Measurements from ENCODE around the gene HES1.
A peak's percentile ranks its signal among the peaks of the same experiment; 100 is the strongest.
"Not testable (repeated sequence)": the region's sequence is repeated elsewhere in the genome, so short reads cannot be mapped to it uniquely, and the experiment has no call there.

HES1 gene

DNA sequence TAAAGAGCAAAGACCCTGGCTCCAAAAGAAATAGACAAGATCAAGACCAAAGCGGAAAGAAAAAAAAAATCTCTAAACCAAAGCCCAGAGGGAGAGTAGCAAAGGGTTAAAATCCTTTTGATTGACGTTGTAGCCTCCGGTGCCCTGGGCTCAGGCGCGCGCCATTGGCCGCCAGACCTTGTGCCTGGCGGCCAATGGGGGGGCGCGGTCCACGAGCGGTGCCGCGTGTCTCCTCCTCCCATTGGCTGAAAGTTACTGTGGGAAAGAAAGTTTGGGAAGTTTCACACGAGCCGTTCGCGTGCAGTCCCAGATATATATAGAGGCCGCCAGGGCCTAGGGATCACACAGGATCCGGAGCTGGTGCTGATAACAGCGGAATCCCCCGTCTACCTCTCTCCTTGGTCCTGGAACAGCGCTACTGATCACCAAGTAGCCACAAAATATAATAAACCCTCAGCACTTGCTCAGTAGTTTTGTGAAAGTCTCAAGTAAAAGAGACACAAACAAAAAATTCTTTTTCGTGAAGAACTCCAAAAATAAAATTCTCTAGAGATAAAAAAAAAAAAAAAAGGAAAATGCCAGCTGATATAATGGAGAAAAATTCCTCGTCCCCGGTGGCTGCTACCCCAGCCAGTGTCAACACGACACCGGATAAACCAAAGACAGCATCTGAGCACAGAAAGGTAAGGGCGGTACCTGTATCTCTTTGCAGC, at the start of gene HES1:
Gene HES1 (plus strand): TSS at position 343 of the 713 bp plus-strand sequence. CDS start 233 bp downstream, at position 576.
- DNase-seq, result peak in 11 of 14 donors; percentile 24 to 85 (median 70)

- peak in 1 of 14 donors; percentile 12 for DNase-seq
These were observed 49.4 kb upstream of the HES1 start for GRCh38 chr3:194086388-194087075.

DNA sequence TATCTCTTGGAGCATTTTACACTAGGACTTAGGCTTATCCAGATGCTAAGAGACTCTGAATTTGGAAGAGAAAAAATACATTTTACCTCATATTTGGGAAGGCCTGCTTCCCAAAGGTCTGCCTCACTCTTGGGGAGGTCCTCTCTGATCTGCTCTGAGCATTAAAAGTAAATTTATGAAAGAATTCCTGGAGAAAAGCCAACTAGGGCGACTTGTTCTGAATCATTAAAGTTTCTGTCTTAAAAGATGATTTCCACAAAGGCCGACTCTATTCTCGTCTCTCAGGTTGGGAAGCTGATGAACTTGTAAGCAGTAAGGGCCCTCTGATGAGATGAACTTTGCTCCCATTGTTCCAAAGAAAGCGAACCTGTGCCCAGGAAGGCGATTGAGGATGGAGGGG, 48.7 kb upstream of the HES1 start:
- no peak for DNase-seq

- peak in 1 of 14 donors; percentile 13 for DNase-seq
These were observed 47.7 kb upstream of the HES1 start for GRCh38 chr3:194087995-194088855.

DNA sequence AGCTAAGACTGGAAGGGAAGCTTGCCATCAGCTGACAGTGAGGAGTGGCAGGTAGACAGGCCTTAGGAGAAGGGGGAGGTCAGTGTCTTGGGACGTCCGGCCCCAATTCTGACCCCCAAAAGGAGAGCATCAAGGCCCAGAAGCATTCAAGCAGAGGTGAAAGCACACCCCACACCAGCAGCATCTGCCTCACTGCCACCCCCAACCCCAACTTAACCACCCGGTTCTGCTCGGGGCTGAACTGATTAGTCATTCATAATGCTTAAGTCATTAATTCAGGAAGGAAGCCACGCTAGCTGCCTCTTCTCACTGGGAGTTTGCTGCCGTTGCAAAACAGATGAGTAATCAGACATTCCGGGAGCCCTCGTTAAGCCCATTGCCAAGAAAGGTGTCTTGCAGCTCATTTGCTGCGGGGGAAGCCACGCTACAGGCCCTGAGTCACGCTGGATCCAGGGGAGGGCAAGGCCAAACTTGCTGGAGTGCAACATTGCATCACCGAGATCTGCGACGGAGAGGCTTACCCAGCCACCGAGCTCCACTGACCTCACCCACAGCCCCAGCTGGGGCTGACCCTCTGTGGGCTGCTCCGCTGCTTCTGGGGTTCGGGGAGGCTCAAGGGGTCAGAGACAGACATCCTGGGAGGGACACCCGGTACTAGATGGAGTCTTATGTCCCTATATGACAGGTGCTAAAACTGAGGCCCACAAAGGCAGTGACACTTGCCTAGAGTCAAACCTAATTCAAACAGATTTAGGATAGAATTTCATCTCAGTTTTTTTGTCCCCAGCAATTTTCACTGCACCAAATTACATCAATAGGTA, 46.4 kb upstream of the HES1 start:
- peak in 2 of 14 donors; percentile 32 to 82 for DNase-seq

- DNase-seq, result not testable (repeated sequence)
These were observed 45.8 kb upstream of the HES1 start for GRCh38 chr3:194090178-194090555.

GRCh38 chr3:194090716-194091115, 45.2 kb upstream of the HES1 start:
- no peak for DNase-seq

DNA sequence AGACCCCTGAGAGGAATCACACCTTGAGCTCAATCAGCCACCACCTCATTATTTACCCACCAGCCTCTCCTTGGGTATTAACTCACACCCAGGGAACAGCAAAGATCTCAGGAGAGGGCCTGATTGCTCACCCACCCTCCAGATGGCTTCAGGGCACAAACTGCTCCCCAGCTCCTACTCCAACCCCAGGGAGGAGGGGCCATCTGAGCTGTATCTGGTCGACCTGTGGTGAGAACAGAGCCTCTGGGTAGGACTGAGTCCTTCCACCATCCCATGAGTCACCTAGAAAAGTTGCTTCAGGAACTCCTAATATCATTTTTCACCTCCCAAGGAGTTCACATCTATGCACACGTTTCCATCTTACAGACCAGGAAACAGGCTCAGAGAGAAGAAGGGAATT, 44.8 kb upstream of the HES1 start:
- DNase-seq, result no peak

DNA sequence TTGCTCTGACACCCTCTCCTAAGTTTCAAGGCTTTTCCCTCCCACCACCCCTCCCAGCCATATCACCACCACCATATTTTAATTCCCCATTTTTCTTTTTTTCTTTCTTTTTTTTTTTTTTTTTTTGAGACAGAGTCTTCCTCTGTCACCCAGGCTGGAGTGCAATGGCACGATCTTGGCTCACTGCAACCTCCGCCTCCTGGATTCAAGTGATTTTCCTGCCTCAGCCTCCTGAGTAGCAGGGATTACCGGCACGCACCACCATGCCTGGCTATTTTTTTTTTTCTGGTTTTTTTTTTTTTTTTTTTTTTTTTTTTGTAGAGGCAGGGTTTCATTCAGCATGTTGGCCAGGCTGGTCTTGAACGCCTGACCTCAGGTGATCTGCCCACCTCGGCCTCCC, 44.1 kb upstream of the HES1 start:
- not testable (repeated sequence) for DNase-seq

DNA sequence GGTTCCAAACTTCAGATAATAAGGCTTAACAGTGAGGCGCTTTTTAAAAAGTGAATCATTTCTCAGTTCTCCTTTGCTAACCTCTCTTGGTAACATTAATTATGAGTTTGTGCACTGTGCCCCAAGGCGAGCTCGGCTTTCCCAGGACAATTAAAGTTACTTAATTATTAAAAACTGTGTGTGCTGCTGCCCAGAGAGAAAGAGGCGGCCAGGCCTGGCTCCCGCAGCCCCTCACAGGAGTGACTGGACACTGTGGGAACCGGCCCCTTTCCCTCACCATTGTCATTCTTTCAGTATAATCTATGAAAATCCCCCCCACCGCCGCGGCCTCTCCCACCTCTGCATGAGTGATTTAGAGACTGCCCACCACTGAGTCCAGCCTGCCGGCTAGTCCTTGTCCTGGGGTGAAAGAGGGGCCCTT, 43.1 kb upstream of the HES1 start:
- no peak for DNase-seq

- no peak for DNase-seq
These were observed 42.1 kb upstream of the HES1 start for GRCh38 chr3:194093842-194094241.

GRCh38 chr3:194095464-194095863, 40.5 kb upstream of the HES1 start:
- peak in 1 of 14 donors; percentile 7 for DNase-seq

- no peak for DNase-seq
These were observed 40.0 kb upstream of the HES1 start for GRCh38 chr3:194095902-194096301.

DNA sequence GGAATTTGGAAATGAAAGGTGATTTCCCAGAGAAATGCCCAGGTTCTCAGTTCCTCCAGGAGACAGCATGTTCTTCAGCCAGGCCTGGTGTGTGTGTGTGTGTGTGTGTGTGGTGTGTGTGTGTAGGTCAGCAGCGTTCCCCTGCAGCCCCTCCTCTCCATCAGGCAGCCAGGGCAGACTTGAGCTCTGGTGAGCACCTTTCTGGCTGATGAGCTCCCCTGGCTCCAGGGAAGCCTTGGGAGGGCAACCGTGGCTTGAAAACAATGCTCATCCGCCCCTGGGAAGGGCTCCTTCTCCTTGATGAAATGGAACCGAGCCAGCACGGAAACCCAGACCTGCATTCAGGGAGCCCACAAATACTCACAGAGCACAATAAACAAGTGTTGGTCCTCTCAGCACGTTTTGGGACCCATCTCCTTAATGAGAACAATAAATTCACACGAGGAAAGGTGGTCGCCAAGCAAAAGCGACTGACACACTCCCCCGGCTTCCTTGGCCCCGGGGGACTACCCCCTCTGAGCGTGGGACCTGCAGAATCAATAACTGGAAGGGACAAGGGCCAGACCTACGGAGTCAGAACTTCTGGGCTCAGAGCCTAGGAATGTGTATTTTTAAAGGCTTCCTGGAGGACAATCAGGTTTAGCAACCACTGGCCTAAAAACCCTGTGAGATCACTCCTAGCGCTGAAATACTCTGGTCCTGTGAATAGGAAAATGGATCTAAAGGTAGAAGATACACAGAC, 38.6 kb upstream of the HES1 start:
- DNase-seq, result peak in 1 of 14 donors; percentile 35

- DNase-seq, result no peak
These were observed 37.7 kb upstream of the HES1 start for GRCh38 chr3:194098081-194098842.

DNA sequence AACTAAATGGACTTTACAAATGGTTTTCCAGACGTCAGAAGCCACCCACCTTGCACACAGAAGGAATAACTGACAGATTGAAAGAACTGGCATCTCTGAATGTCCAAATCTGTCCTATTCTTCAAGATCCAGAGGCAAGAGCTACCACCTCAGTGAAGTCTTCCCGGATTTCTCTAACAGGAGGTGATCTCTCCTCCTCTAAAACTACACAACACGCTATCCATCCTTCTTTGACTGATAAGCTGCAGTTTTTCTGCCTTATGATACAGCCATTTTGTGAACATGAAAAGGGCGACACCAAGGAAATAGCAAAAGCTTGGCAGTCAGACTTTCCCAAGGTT, 37.1 kb upstream of the HES1 start:
- DNase-seq, result no peak

DNA sequence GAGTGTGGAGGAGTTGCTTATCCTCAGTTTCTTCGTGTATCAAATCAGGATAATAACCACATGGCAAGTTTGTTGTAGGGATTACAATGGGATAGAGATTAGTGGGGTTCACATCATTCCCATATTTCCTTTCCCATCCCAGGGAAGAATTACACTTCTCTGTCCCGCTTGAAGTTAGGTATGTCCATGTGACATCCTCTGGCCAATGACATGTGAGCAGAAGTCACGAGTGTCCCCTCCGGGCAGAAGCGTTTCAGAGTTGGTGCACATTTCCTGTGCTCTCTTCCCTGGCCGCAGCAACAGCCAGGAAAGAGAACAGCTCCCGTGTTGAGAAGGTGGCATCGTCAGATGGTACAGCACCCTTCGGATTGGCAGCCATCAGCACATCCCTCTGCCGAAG, 36.7 kb upstream of the HES1 start:
- DNase-seq, result no peak

GRCh38 chr3:194100856-194101390, 35.0 kb upstream of the HES1 start:
- DNase-seq, result no peak

- DNase-seq, result no peak
These were observed 34.1 kb upstream of the HES1 start for GRCh38 chr3:194101592-194102432.

GRCh38 chr3:194102436-194102835, 33.5 kb upstream of the HES1 start:
- no peak for DNase-seq

Data from C1 segment of cervical spinal cord (tissue), 14 donors.